Measurements from ENCODE around the gene KY. TPM values are rescaled to one million over a fixed set of nuclear protein-coding genes. Genes with fewer than 3 reads are reported as not detected.

Gene KY
- total and polyA plus RNA-seq, 8 donors = 0.10 to 4.3 (median 1.1) TPM

DNA sequence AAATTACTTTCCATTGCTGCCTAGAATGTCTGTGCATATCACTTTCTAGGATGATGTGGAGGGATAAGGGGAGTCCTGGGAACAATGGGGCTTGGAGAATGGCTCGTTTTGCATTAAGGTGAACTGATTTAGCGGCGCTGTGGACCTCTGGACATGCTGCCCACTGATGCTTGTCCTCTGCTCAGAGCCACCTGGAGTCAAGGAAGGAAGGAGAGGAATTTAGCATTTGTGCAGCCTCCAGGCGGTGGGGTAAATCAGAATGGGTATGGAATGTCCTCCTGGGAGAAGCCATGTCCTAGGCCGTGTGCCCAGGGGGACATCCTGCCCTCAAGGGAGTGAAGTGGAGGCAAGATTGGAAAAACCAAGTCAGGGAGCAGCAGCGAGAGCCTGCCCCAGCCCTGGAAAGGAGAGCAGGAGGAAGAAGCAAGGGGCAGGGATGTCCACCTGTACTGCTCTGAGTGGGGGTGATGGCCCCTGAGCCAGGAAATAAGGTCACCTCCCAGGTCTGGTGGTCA, 37.8 kb downstream of the KY start:
- Histone ChIP-seq H3K4me3 (no peak overlapping the region), H3K27me3 (no peaks in the 10 kb centered on the region), H3K4me1 (no peaks in the 10 kb centered on the region), H3K27ac (no peak overlapping the region), H3K9me3 (no peaks in the 10 kb centered on the region), H3K36me3 (no peaks in the 10 kb centered on the region)
- intact Hi-C loops (cut with DNase I) = no loop called here
- TF ChIP-seq, protein P1, sequence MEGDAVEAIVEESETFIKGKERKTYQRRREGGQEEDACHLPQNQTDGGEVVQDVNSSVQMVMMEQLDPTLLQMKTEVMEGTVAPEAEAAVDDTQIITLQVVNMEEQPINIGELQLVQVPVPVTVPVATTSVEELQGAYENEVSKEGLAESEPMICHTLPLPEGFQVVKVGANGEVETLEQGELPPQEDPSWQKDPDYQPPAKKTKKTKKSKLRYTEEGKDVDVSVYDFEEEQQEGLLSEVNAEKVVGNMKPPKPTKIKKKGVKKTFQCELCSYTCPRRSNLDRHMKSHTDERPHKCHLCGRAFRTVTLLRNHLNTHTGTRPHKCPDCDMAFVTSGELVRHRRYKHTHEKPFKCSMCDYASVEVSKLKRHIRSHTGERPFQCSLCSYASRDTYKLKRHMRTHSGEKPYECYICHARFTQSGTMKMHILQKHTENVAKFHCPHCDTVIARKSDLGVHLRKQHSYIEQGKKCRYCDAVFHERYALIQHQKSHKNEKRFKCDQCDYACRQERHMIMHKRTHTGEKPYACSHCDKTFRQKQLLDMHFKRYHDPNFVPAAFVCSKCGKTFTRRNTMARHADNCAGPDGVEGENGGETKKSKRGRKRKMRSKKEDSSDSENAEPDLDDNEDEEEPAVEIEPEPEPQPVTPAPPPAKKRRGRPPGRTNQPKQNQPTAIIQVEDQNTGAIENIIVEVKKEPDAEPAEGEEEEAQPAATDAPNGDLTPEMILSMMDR (IDR thresholded peaks at IDR 0.05) = no peak
- DNase-seq (no peak), ATAC-seq (no peak)

DNA sequence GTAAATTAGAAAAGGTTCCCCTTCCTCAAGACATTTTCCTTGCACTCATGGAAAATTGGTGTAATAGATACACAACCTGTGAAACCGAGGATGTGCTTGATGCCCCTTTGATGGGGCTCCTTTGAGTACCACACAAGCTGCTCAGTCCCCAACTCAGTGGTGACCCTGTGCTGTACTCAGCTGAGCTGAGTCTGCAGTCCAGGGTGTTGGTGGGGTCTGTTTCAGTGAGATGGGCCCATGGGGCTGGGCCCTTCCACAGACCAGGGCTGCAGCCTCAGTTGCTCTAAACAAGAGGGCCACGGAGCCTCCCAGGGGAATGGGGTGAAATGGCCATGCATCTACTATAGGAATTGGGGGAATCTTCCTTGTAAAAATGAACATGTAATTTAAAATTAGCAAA, 39.3 kb downstream of the KY start:
- intact Hi-C loops (cut with DNase I) = no loop called here
- Histone ChIP-seq H3K36me3 (no peaks in the 10 kb centered on the region), H3K9me3 (no peaks in the 10 kb centered on the region), H3K4me3 (no peak overlapping the region), H3K27me3 (no peaks in the 10 kb centered on the region), H3K27ac (no peak overlapping the region), H3K4me1 (peaks cover 0 to 11% of the 10 kb centered on the region in 2 donors)
- ATAC-seq = no peak
- DNase-seq = no peak
- TF ChIP-seq, protein P1 (IDR thresholded peaks at IDR 0.05) = no peak

DNA sequence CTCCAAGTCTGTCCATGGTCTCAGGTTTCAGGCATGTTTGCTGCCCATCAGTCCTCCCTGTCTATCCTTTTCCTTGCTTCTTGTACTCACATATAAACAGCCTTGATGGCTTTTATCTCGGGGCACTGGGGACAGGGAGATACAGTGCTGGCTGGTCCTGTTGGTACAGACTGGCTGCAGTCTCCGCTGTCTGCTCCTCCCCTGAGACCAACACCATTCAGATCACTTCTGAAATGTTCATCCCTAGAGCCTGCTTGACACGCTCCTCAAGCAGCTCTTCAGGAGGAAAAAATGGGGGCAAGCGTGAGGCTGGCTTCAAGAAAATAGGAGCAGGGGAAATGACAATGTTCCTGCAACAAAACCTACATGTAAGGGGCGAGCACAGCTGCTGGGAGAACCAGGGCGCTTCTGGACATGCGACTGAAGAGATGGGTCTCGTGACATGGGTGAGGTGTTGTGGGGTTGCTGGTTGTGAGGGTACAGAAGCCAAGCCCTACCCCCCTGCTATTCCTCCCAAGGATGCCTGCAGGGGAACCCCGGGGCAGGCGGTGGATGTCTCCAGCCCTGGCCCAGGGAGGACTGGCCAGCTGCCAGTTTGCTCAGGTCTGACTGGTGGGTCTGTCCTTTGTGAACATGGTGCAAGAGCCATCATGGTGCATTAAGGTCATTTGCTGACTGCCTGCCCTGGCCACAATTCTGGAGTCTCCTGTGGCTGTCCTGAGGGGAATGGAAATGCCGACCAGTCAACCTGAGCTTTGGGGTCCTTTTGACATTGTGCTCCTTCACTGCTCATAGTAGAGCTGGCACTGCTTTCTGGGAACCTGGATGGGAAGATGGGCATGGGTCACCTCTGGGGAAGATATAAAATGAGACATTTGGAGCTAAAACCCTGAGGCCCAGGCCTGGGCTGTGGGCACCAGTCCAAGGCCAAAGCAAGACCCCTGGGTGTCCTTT, 40.1 kb downstream of the KY start:
- ATAC-seq (no peak), DNase-seq (no peak)
- Histone ChIP-seq H3K27me3 (no peaks in the 10 kb centered on the region), H3K4me1 (peaks cover 0 to 18% of the 10 kb centered on the region in 2 donors), H3K36me3 (no peaks in the 10 kb centered on the region), H3K4me3 (no peak overlapping the region), H3K9me3 (no peaks in the 10 kb centered on the region), H3K27ac (no peak overlapping the region)
- TF ChIP-seq, protein P1 (IDR thresholded peaks at IDR 0.05) = no peak
- intact Hi-C loops (cut with DNase I) = no loop called here

DNA sequence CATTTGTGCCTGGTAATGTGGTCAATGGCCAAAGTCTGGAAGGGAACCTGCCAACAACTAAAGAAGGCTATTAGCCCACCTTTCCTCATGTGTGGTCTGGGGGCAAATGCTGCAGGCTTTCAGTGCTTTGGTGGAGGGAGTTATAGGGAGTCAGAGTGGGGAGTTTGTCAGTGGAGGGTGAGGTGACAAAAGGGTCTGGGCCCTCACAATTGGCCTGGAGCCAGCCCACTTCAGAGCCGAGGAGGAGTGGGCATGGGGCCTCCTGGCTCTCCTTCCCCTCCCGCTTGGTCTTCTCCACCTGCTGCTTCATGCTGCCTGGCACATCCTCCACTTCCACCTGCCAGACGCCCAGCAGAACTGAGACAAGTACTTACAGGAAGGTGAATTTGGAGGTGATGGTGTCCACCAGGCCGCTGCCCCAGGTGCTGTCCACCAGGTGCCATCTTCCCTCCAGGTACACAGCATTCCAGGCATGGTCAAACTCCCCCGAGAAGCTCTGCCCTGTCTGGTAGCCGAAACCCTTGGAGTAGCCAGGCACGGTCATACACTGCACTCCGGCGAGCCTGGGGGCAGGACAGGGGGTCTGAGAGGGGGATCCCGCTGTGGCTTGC, 40.9 kb downstream of the KY start:
- no peaks in the 10 kb centered on the region for H3K36me3 ChIP-seq
- no peak overlapping the region for H3K27ac ChIP-seq
- peaks cover 0 to 22% of the 10 kb centered on the region in 2 donors for H3K4me1 ChIP-seq
- ATAC-seq (no peak), DNase-seq (no peak)
- no peaks in the 10 kb centered on the region for H3K27me3 ChIP-seq
- H3K4me3 ChIP-seq = no peak overlapping the region
- intact Hi-C loops (cut with DNase I) = no loop called here
- no peaks in the 10 kb centered on the region for H3K9me3 ChIP-seq
- TF ChIP-seq, protein P1 (IDR thresholded peaks at IDR 0.05) = no peak

All from left lung (tissue), 10 donors.